Measurements from ENCODE around the gene ARF1.

- TF ChIP-seq SP1 (IDR thresholded peaks at IDR 0.05; ENCODE audit: low read depth, low read length) (no peak), TCF12 (IDR thresholded peaks at IDR 0.05; ENCODE audit: low read depth, low read length) (no peak), CTCF (IDR thresholded peaks at IDR 0.05; ENCODE audit: control extremely low read depth in 1 of 3, insufficient read depth in 1 of 3, low read depth in 1 of 3, low read length in 3 of 3) (peak in 2 of 3 experiments; percentile 29 to 39; a peak in 2 of 4 replicates), SIX5 (IDR thresholded peaks at IDR 0.05; ENCODE audit: low read depth, low read length) (no peak), POLR2AphosphoS5 (IDR thresholded peaks at IDR 0.05; ENCODE audit: low read depth, low read length) (no peak), EZH2 (IDR thresholded peaks at IDR 0.05; ENCODE audit: low read depth, low read length, severe bottlenecking) (no peak), RXRA (IDR thresholded peaks at IDR 0.05; ENCODE audit: insufficient read depth, low read depth, low read length) (no peak), CBX8 (IDR thresholded peaks at IDR 0.05; ENCODE audit: borderline replicate concordance, low read depth, low read length) (no peak)
Observed at GRCh38 chr1:228101994-228102790, 19.7 kb downstream of the ARF1 start.
